CD4-positive, alpha-beta T cell treated with Interleukin-10 for 1 hour (primary cell): ENCODE results near the gene UNCX.

ENCODE experiments used
- DNase-seq: peaks from one replicate; pipeline ENCODE4 v3.0.0-alpha.2; 2020

Gene UNCX

GRCh38 chr7:1218541-1219165 is 14.0 kb upstream of the UNCX start:
- DNase-seq = no peak

- no peak for DNase-seq
These were observed 13.2 kb upstream of the UNCX start for GRCh38 chr7:1219498-1219897.

GRCh38 chr7:1220000-1220726 is 12.5 kb upstream of the UNCX start:
- no peak for DNase-seq

GRCh38 chr7:1220977-1221745 is 11.5 kb upstream of the UNCX start:
- no peak for DNase-seq

- no peak for DNase-seq
These were observed 9.3 kb upstream of the UNCX start for GRCh38 chr7:1223196-1223981.

- DNase-seq = no peak
These were observed 8.5 kb upstream of the UNCX start for GRCh38 chr7:1224086-1224716.

GRCh38 chr7:1225030-1225429 is 7.6 kb upstream of the UNCX start:
- DNase-seq = no peak

- peak; percentile 49 for DNase-seq
These were observed 7.1 kb upstream of the UNCX start for GRCh38 chr7:1225441-1226185.

- DNase-seq = no peak
These were observed 6.3 kb upstream of the UNCX start for GRCh38 chr7:1226186-1226901.

- no peak for DNase-seq
These were observed 5.4 kb upstream of the UNCX start for GRCh38 chr7:1227071-1227804.

- no peak for DNase-seq
These were observed 4.7 kb upstream of the UNCX start for GRCh38 chr7:1227814-1228544.

- no peak for DNase-seq
These were observed 4.0 kb upstream of the UNCX start for GRCh38 chr7:1228545-1229201.

- DNase-seq = no peak
These were observed 3.3 kb upstream of the UNCX start for GRCh38 chr7:1229202-1229947.

GRCh38 chr7:1229956-1230355 is 2.7 kb upstream of the UNCX start:
- no peak for DNase-seq

GRCh38 chr7:1230411-1231213 is 2.1 kb upstream of the UNCX start:
- DNase-seq = no peak

- no peak for DNase-seq
These were observed 1.2 kb upstream of the UNCX start for GRCh38 chr7:1231214-1232102.

GRCh38 chr7:1232103-1232466 is 587 bp upstream of the UNCX start:
- DNase-seq = no peak
